Measurements from ENCODE around the gene INPP5A. TPM values are rescaled to one million over a fixed set of nuclear protein-coding genes. Genes with fewer than 3 reads are reported as not detected.

Gene INPP5A
- total RNA-seq, 1 donor from 2014 or later, result 35.4 TPM

- Mint-ChIP-seq H3K27ac (ENCODE audit: unreplicated experiment) (no peak overlapping the region), H3K36me3 (ENCODE audit: low read depth) (peaks cover 6% of the 10 kb centered on the region), H3K27me3 (ENCODE audit: low read depth) (no peaks in the 10 kb centered on the region), H3K4me3 (no peak overlapping the region), H3K9me3 (no peaks in the 10 kb centered on the region), H3K4me1 (peaks cover 18% of the 10 kb centered on the region)
- no peak for DNase-seq (ENCODE audit: low read depth, low spot score)
- TF ChIP-seq, protein P1, sequence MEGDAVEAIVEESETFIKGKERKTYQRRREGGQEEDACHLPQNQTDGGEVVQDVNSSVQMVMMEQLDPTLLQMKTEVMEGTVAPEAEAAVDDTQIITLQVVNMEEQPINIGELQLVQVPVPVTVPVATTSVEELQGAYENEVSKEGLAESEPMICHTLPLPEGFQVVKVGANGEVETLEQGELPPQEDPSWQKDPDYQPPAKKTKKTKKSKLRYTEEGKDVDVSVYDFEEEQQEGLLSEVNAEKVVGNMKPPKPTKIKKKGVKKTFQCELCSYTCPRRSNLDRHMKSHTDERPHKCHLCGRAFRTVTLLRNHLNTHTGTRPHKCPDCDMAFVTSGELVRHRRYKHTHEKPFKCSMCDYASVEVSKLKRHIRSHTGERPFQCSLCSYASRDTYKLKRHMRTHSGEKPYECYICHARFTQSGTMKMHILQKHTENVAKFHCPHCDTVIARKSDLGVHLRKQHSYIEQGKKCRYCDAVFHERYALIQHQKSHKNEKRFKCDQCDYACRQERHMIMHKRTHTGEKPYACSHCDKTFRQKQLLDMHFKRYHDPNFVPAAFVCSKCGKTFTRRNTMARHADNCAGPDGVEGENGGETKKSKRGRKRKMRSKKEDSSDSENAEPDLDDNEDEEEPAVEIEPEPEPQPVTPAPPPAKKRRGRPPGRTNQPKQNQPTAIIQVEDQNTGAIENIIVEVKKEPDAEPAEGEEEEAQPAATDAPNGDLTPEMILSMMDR (conservative IDR thresholded peaks at IDR 0.05), result no peak
Measured at GRCh38 chr10:132608511-132609195, 71.1 kb downstream of the INPP5A start.

- Mint-ChIP-seq H3K9me3 (no peaks in the 10 kb centered on the region), H3K27me3 (ENCODE audit: low read depth) (no peaks in the 10 kb centered on the region), H3K4me3 (no peak overlapping the region), H3K36me3 (ENCODE audit: low read depth) (peaks cover 5% of the 10 kb centered on the region), H3K27ac (ENCODE audit: unreplicated experiment) (no peak overlapping the region), H3K4me1 (peaks cover 18% of the 10 kb centered on the region)
- DNase-seq (ENCODE audit: low read depth, low spot score), result no peak
- TF ChIP-seq, protein P1 (conservative IDR thresholded peaks at IDR 0.05), result no peak
Measured at GRCh38 chr10:132609211-132609610, 71.6 kb downstream of the INPP5A start.

DNA sequence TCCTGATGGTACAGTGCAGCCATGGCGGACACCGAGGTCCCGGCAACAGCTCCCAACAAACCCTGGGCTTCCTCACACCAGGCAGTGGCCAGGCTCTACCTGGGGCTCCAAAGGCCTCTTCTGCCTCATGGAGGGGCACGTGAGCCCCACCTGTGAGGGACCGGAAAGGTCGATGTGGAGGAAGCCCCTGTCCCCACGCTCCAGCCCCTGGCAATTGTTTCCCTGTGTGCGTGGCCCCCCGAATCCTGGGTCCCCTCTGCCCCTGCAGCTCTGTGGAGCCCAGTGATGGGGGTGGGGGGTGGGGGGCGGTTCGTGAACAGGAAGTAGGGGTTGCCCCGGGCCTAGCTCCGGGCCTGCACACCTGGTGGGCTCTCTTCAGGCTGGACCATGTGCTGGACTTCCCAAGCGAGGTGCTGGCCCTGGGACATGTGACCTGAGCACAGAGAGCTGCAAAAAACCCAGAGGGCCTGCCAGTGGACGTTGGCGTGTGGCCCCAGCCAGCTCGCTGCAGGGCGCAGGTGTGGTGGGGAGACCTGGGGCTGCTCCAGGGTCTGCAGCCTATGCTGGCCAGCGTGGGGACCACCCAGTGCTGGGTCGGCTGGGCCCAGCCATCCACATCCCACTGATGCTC lies 72.6 kb downstream of the INPP5A start:
- Mint-ChIP-seq H3K4me1 (peaks cover 18% of the 10 kb centered on the region), H3K27ac (ENCODE audit: unreplicated experiment) (no peak overlapping the region), H3K27me3 (ENCODE audit: low read depth) (no peaks in the 10 kb centered on the region), H3K9me3 (no peaks in the 10 kb centered on the region), H3K4me3 (no peak overlapping the region), H3K36me3 (ENCODE audit: low read depth) (peaks cover 2% of the 10 kb centered on the region)
- DNase-seq (ENCODE audit: low read depth, low spot score), result no peak
- TF ChIP-seq, protein P1 (conservative IDR thresholded peaks at IDR 0.05), result no peak

DNA sequence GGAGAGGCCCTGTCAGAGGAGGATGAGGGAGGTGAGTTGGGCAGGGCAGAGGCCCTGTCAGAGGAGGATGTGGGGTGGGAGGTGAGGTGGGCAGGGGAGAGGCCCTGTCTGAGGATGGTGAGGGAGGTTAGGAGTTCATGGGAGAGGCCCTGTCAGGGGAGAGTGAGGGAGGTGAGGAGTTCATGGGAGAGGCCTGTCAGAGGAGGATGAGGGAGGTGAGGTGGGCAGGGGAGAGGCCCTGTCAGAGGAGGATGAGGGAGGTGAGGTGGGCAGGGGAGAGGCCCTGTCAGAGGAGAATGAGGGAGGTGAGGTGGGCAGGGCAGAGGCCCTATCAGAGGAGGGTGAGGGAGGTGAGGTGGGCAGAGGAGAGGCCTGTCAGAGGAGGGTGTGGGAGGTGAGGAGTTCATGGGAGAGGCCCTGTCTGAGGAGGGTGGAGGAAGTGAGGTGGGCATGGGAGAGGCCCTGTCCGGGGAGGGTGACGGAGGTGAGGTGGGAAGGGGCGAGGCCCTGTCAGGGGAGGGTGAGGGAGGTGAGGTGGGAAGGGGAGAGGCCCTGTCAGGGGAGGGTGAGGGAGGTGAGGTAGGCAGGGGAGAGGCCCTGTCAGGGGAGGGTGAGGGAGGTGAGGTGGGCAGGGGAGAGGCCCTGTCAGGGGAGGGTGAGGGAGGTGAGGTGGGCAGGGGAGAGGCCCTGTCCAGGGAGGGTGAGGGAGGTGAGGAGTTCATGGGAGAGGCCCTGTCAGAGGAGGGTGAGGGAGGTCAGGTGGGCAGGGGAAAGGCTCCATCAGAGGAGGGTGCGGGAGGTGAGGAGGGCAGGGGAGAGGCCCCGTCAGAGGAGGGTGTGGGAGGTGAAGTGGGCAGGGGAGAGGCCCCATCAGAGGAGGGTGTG lies 73.7 kb downstream of the INPP5A start:
- no peaks in the 10 kb centered on the region for H3K27me3 Mint-ChIP-seq (ENCODE audit: low read depth)
- no peak for DNase-seq (ENCODE audit: low read depth, low spot score)
- H3K9me3 Mint-ChIP-seq, result no peaks in the 10 kb centered on the region
- H3K36me3 Mint-ChIP-seq (ENCODE audit: low read depth), result no peaks in the 10 kb centered on the region
- H3K4me3 Mint-ChIP-seq, result no peak overlapping the region
- no peak overlapping the region for H3K27ac Mint-ChIP-seq (ENCODE audit: unreplicated experiment)
- peaks cover 19% of the 10 kb centered on the region for H3K4me1 Mint-ChIP-seq
- TF ChIP-seq, protein P1 (conservative IDR thresholded peaks at IDR 0.05), result no peak

DNA sequence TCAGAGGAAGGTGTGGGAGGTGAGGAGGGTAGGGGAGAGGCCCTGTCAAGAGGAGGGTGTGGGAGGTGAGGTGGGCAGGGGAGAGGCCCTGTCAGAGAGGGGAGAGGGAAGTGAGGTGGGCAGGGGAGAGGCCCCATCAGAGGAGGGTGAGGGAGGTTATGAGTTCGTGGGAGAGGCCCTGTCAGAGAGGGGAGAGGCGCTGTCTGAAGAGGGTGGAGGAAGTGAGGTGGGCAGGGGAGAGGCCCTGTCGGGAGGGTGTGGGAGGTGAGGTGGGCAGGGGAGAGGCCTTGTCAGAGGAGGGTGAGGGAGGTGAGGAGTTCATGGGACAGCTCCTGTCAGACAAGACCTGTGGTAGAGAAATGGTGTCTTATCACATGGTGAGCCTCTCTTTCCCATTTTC lies 74.4 kb downstream of the INPP5A start:
- DNase-seq (ENCODE audit: low read depth, low spot score), result no peak
- Mint-ChIP-seq H3K27me3 (ENCODE audit: low read depth) (no peaks in the 10 kb centered on the region), H3K4me1 (peaks cover 18% of the 10 kb centered on the region), H3K4me3 (no peak overlapping the region), H3K27ac (ENCODE audit: unreplicated experiment) (peak overlapping the region; percentile 35), H3K9me3 (no peaks in the 10 kb centered on the region), H3K36me3 (ENCODE audit: low read depth) (no peaks in the 10 kb centered on the region)
- TF ChIP-seq, protein P1 (conservative IDR thresholded peaks at IDR 0.05), result no peak
